K562 (cell line): ENCODE measurements around the gene PRL. TPM values are rescaled to one million over a fixed set of nuclear protein-coding genes. Genes with fewer than 3 reads are reported as not detected.

Experiments
- ATAC-seq: fragments of 200-7000 bp; cut with Tn5 transposase; 3 replicates; pipeline ENCODE4 v1.9.1; 2020; ENCODE audit warnings: moderate library complexity
- BruUV-seq: library from RNA; stranded (reverse); fragments of 400-500 nt; replicated peaks from 2 replicates; lab custom pipeline; 2021; lab: Mats Ljungman, UMichigan
- CTCF ChIA-PET: fragments of 300-600 bp; formaldehyde crosslinking; extraction: SDS; loops from one replicate; lab custom pipeline; 2021; ENCODE audit warnings: low intra/inter-chr PET ratio; lab: Yijun Ruan, JAX
- POLR2A ChIA-PET: fragments of 300-600, 350-650 bp; sonication (Branson Sonifier 250); formaldehyde crosslinking; extraction: SDS; loops from one replicate; lab custom pipeline; 2021; ENCODE audit warnings: antibody characterized with exemption, inconsistent platforms; lab: Yijun Ruan, JAX
- DNase-seq, 4 experiments: peaks; one replicate each; pipeline versions ENCODE4 v3.0.0 to v3.0.0-alpha.2; 2011 to 2018; ENCODE audit warnings: low spot score in 3 of 4, mixed read lengths in 3 of 4; ENCODE audit errors: extremely low read depth in 1 of 4
- FAIRE-seq: peaks from 2 replicates; lab custom pipeline; 2011; peaks lifted over from hg19 to GRCh38; lab: Jason Lieb, UNC
- H2AFZ ChIP-seq: 2 replicates; pipeline ENCODE4 v1.6.0; 2011; ENCODE audit warnings: low read depth, low read length, control low read depth, inconsistent platforms
- H3K27ac ChIP-seq: fragments of 200-600 bp; 3 replicates; pipeline ENCODE4 v1.8.0; 2011; ENCODE audit warnings: low read depth, mild to moderate bottlenecking, control low read depth, inconsistent platforms, low read length, moderate library complexity, mixed read lengths; ENCODE audit errors: extremely low read depth
- H3K27me3 ChIP-seq, 2 experiments: fragments of 300-600 bp in 1 of 2; 2 replicates in 1 of 2; 3 replicates in 1 of 2; pipeline versions ENCODE4 v1.6.0 to v1.8.0; 2011; ENCODE audit warnings: inconsistent platforms in 2 of 2, low read length in 2 of 2, mild to moderate bottlenecking in 1 of 2, mixed read lengths in 1 of 2, moderate library complexity in 1 of 2; ENCODE audit not compliant: control insufficient read depth in 2 of 2, insufficient read depth in 2 of 2
- H3K36me3 ChIP-seq: fragments of 300-600 bp; 3 replicates; pipeline ENCODE4 v1.8.0; 2011; ENCODE audit warnings: mild to moderate bottlenecking, low read length, inconsistent platforms; ENCODE audit not compliant: control insufficient read depth, insufficient read depth
- H3K4me1 ChIP-seq, 2 experiments: fragments of 200-600 bp in 1 of 2; replicated peaks in 1 of 2; 2 replicates in 1 of 2; 3 replicates in 1 of 2; pipeline versions ENCODE4 v1.5.1 to v1.8.0; 2011; ENCODE audit warnings: inconsistent platforms in 2 of 2, low read length in 2 of 2, mild to moderate bottlenecking in 1 of 2, mixed read lengths in 1 of 2, moderate library complexity in 1 of 2; ENCODE audit not compliant: control insufficient read depth in 2 of 2, insufficient read depth in 2 of 2
- H3K4me2 ChIP-seq: 2 replicates; pipeline ENCODE4 v1.6.1; 2011; ENCODE audit warnings: low read length, control low read depth, inconsistent platforms, mixed read lengths; ENCODE audit not compliant: insufficient read depth
- H3K4me3 ChIP-seq: fragments of 200-600 bp; sonication (generic), shearing (Covaris generic); 2 replicates; pipeline ENCODE4 v1.5.1; 2016; ENCODE audit warnings: control low read depth, inconsistent platforms
- H3K79me2 ChIP-seq: fragments of 200-600 bp; 3 replicates; pipeline ENCODE4 v1.8.0; 2011; ENCODE audit warnings: low read length, inconsistent platforms; ENCODE audit not compliant: control insufficient read depth, insufficient read depth
- H3K9ac ChIP-seq, 2 experiments: 2 replicates each; pipeline versions ENCODE4 v1.6.0 to v1.6.1; 2011; ENCODE audit warnings: low read depth in 2 of 2, low read length in 2 of 2, control low read depth in 1 of 2, inconsistent platforms in 1 of 2, mild to moderate bottlenecking in 1 of 2, mixed read lengths in 1 of 2; ENCODE audit not compliant: insufficient read depth in 1 of 2
- H3K9me1 ChIP-seq: one replicate; pipeline ENCODE4 v1.6.0; 2011; ENCODE audit warnings: inconsistent platforms, mild to moderate bottlenecking, low read length, moderate library complexity; ENCODE audit not compliant: control insufficient read depth, insufficient read depth
- H3K9me3 ChIP-seq: replicated peaks from 2 replicates; pipeline ENCODE4 v1.5.1; 2011; ENCODE audit warnings: low read depth, low read length, inconsistent platforms; ENCODE audit not compliant: control insufficient read depth, insufficient read depth
- H4K20me1 ChIP-seq: replicated peaks from 2 replicates; pipeline ENCODE4 v1.6.1; 2011; ENCODE audit warnings: low read length, inconsistent platforms, mixed read lengths; ENCODE audit not compliant: control insufficient read depth, insufficient read depth
- CREBBP ChIP-seq: IDR thresholded peaks from one replicate; pipeline ENCODE4 v1.6.1; 2012; ENCODE audit warnings: low read depth, mild to moderate bottlenecking, control low read depth, inconsistent platforms, low read length
- FOSL1 ChIP-seq: fragments of 200-800 bp; sonication (Bioruptor generic); conservative IDR thresholded peaks from 2 replicates; pipeline ENCODE4 v1.6.1; 2016; ENCODE audit warnings: missing genetic modification characterization, missing compliant biosample characterization
- KHSRP ChIP-seq: fragments of 450-650 bp; IDR thresholded peaks from 2 replicates; pipeline ENCODE4 v1.6.1; 2017
- PCBP2 ChIP-seq: fragments of 200-400 bp; formaldehyde crosslinking; IDR thresholded peaks from 2 replicates; pipeline ENCODE4 v1.6.1; 2018; ENCODE audit warnings: low read length, low read depth, mild to moderate bottlenecking, moderate library complexity; ENCODE audit not compliant: poor library complexity, severe bottlenecking
- PHF21A ChIP-seq: fragments of 450-650 bp; IDR thresholded peaks from 2 replicates; pipeline ENCODE4 v1.6.1; 2017; ENCODE audit warnings: low read depth, borderline replicate concordance
- POLR3G ChIP-seq: IDR thresholded peaks from 2 replicates; pipeline ENCODE4 v1.6.1; 2011; ENCODE audit not compliant: insufficient read length, insufficient replicate concordance; ENCODE audit errors: extremely low read depth
- RAD21 ChIP-seq, 2 experiments: fragments of 250-450 bp in 1 of 2; fragments of 450-650 bp in 1 of 2; sonication (Bioruptor Pico) in 1 of 2; formaldehyde crosslinking in 1 of 2; IDR thresholded peaks in 1 of 2; conservative IDR thresholded peaks in 1 of 2; 2 replicates each; pipeline versions ENCODE4 v1.4.0 to v1.8.0; 2020 to 2022; ENCODE audit warnings: mild to moderate bottlenecking in 2 of 2, moderate library complexity in 1 of 2
- RB1 ChIP-seq: fragments of 450-650 bp; IDR thresholded peaks from 2 replicates; pipeline ENCODE4 v1.6.1; 2017; ENCODE audit warnings: low read depth, mild to moderate bottlenecking
- SMAD2 ChIP-seq: fragments of 150-350 bp; IDR thresholded peaks from 2 replicates; pipeline ENCODE4 v1.6.1; 2014; ENCODE audit warnings: low read depth, mild to moderate bottlenecking, low read length
- TARDBP ChIP-seq: fragments of 450-650 bp; IDR thresholded peaks from 2 replicates; pipeline ENCODE4 v1.6.1; 2016
- WHSC1 ChIP-seq: IDR thresholded peaks from one replicate; pipeline ENCODE4 v1.6.1; 2012; ENCODE audit warnings: low read length, control low read depth, inconsistent platforms
- ZKSCAN1 ChIP-seq: fragments of 150-350 bp; IDR thresholded peaks from 2 replicates; pipeline ENCODE4 v1.6.1; 2016; ENCODE audit warnings: low read depth, low read length
- ZNF232 ChIP-seq: sonication (generic); formaldehyde crosslinking; IDR thresholded peaks from 2 replicates; pipeline ENCODE4 v1.8.0; 2022; ENCODE audit warnings: mild to moderate bottlenecking, missing genetic modification reagents
- ZNF316 ChIP-seq: fragments of 450-650 bp; IDR thresholded peaks from 2 replicates; pipeline ENCODE4 v1.6.1; 2016
- ZNF449 ChIP-seq: fragments of 250-450 bp; sonication (Bioruptor Pico); IDR thresholded peaks from 2 replicates; pipeline ENCODE4 v1.8.0; 2022; ENCODE audit warnings: moderate library complexity, mild to moderate bottlenecking, inconsistent platforms
- WGBS: fragments of 100-300 bp; shearing (Covaris generic); methylation state at CpG from one replicate; pipeline ENCODE4 v1.1.6; 2016; ENCODE audit warnings: low coverage, mixed read lengths; ENCODE audit not compliant: insufficient coverage; ENCODE audit errors: missing lambda C conversion rate; 5-methylcytosine and 5-hydroxymethylcytosine counted together
- in situ Hi-C: fragments of 300-500 bp; cut with MboI; formaldehyde crosslinking; loops from 4 replicates; pipeline ENCODE4 v1.15.0; 2018; ENCODE audit warnings: inconsistent platforms, mixed read lengths
- intact Hi-C: fragments of 100-400 bp; cut with micrococcal nuclease; formaldehyde crosslinking; loops from 2 replicates; pipeline ENCODE4 v1.14.2; 2022
- polyA plus RNA-seq, 8 experiments: library from polyadenylated mRNA; depleted of rRNA in 4 of 8; stranded (reverse) in 5 of 8; unstranded in 3 of 8; fragments of >200 nt; fragmentation: Nextera tagmentation in 2 of 8; fragmentation: Illumina TruSeq in 1 of 8; extraction: Ambion mirVana in 2 of 8; extraction: Trizol in 1 of 8; gene quantifications; 2 replicates each; pipeline versions ENCODE4 v1.2.1 to v1.2.3, GENCODE V29; 2011 to 2014; ENCODE audit warnings: inconsistent platforms in 1 of 8, missing spikeins in 1 of 8
- total RNA-seq, 7 experiments: library from RNA; depleted of rRNA in 6 of 7; stranded (reverse); fragments of >200 nt in 6 of 7; fragmentation: Illumina TruSeq in 2 of 7; extraction: Trizol in 2 of 7; gene quantifications; 2 replicates each; pipeline versions ENCODE4 v1.2.1 to v1.2.3, GENCODE V29; 2011 to 2021; ENCODE audit warnings: low replicate concordance in 1 of 7

Gene PRL
- total and polyA plus RNA-seq, 9 of the 15 experiments (the other 6 are each of a cell fraction or from before 2014, with no cell fraction given), result not detected

GRCh38 chr6:22247916-22248482, 48.8 kb downstream of the PRL start:
- no peaks in the 10 kb centered on the region for H3K4me1 ChIP-seq
- ChIA-PET POLR2A (no interaction called here), CTCF (no interaction called here)
- DNase-seq (no peak), ATAC-seq (no peak), FAIRE-seq (no peak)
- H4K20me1 ChIP-seq, result no peaks in the 10 kb centered on the region
- no peak overlapping the region for H3K9ac ChIP-seq
- no peak overlapping the region for H3K4me2 ChIP-seq
- no peak overlapping the region for H3K4me3 ChIP-seq
- H3K27me3 ChIP-seq, result no peaks in the 10 kb centered on the region
- H2AFZ ChIP-seq, result no peak overlapping the region
- intact Hi-C loops, result no loop called here
- BruUV-seq, result no TSS peak
- no peaks in the 10 kb centered on the region for H3K9me3 ChIP-seq
- H3K9me1 ChIP-seq, result no peaks in the 10 kb centered on the region
- H3K36me3 ChIP-seq, result no peaks in the 10 kb centered on the region
- TF ChIP-seq TARDBP, result no peak
- no peak for TF ChIP-seq PHF21A
- no peak for TF ChIP-seq FOSL1 (tag)
- TF ChIP-seq, all 486 proteins: peak for 0
- no peaks in the 10 kb centered on the region for H3K79me2 ChIP-seq
- H3K27ac ChIP-seq, result no peak overlapping the region
- in situ Hi-C loops, result no loop called here
- WGBS, result 0% methylated on average over 4 of the region's 4 CpGs

GRCh38 chr6:22240025-22240424, 56.8 kb downstream of the PRL start:
- Histone ChIP-seq H3K4me2 (no peak overlapping the region), H3K79me2 (no peaks in the 10 kb centered on the region), H3K4me1 (no peaks in the 10 kb centered on the region), H3K4me3 (no peak overlapping the region), H4K20me1 (no peaks in the 10 kb centered on the region), H3K27me3 (no peaks in the 10 kb centered on the region), H2AFZ (no peak overlapping the region), H3K27ac (no peak overlapping the region), H3K36me3 (no peaks in the 10 kb centered on the region), H3K9me1 (no peaks in the 10 kb centered on the region), H3K9ac (no peak overlapping the region), H3K9me3 (no peaks in the 10 kb centered on the region)
- intact Hi-C loops (no loop called here), in situ Hi-C loops (no loop called here)
- FAIRE-seq (no peak), DNase-seq (no peak), ATAC-seq (no peak)
- POLR2A ChIA-PET, result no interaction called here
- 0% methylated on average over 1 of the region's 1 CpG for WGBS
- TF ChIP-seq KHSRP (no peak), PCBP2 (no peak), POLR3G (no peak), ZKSCAN1 (no peak), RB1 (no peak), SMAD2 (no peak), ZNF316 (no peak), ZNF449 (CRISPR knock-in tag) (no peak), RAD21 (CRISPR knock-in tag; conservative IDR thresholded peaks at IDR 0.05 in 1 of 2, IDR thresholded peaks at IDR 0.05 in 1 of 2) (no peak), CREBBP (no peak), WHSC1 (no peak), ZNF232 (no peak)
- CTCF ChIA-PET, result no interaction called here
- BruUV-seq, result no TSS peak
